ENCODE data around the gene LRRC75A. TPM values are rescaled to one million over a fixed set of nuclear protein-coding genes. Genes with fewer than 3 reads are reported as not detected.

LRRC75A gene
- total RNA-seq: 1.5 TPM in 1 of 2 replicates, not detected in the other

GRCh38 chr17:16491703-16492612 lies at the start of gene LRRC75A:
Gene LRRC75A, minus strand, starts transcription at chr17:16492193. Its CDS starts 203 bp downstream, at chr17:16491990.

DNA sequence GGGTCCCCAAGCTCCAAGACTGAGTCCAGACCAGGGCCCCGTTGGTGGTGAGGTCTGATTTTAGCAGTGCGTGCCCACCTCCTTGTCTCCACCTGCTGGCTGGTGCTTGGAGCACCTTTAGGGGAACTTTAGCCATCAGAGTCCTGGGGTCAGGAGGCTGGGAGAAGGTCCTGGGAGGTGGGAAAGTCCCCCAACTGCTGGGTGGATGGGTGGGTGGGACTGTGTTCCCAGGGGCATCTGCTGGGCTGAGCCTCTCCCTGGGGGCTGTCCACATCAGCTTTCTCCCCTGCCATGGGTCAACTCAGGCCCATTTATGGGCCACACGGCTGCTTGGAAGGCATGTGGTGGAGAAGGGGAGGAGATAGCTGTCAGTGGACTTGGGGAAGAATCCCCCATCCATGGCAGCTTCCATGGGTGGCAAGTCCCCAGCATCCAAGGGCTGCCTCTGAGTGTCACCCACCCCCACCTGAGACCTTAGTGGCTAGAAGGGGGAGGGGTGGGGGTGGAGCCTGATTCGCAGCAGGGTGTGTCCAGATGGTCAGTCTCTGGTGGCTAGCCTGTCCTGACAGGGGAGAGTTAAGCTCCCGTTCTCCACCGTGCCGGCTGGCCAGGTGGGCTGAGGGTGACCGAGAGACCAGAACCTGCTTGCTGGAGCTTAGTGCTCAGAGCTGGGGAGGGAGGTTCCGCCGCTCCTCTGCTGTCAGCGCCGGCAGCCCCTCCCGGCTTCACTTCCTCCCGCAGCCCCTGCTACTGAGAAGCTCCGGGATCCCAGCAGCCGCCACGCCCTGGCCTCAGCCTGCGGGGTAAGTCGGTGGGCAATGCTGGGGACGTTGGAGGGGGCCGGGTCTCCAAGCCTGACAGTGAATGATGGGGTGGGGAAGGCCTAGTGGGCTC lies 76.7 kb downstream of the LRRC75A start, which contains the start of gene TRPV2:
TSS of gene TRPV2 (plus strand) at position 541 of the 894 bp plus-strand sequence. CDS start 2,098 bp downstream, outside the sequence.

Other genes with a start within 250 kb of the LRRC75A start
- gene CENPV, start 138.7 kb downstream of the LRRC75A start, total RNA-seq: 40.6 and 99.1 TPM in 2 replicates
- 1,057 and 1,236 TPM in 2 replicates for gene UBB, start 111.1 kb downstream of the LRRC75A start, total RNA-seq
- gene TRPV2, start 76.6 kb downstream of the LRRC75A start, total RNA-seq: 36.8 TPM in 2 replicates
- gene ZNF287, start 77.0 kb upstream of the LRRC75A start, total RNA-seq: 6.0 and 6.3 TPM in 2 replicates
- 2.3 and 3.9 TPM in 2 replicates for gene ZNF624, start 161.7 kb upstream of the LRRC75A start, total RNA-seq
- gene CCDC144A, start 198.0 kb upstream of the LRRC75A start, total RNA-seq: under 0.01 and 0.49 TPM in 2 replicates